Stimulated activated naive CD4-positive, alpha-beta T cell (primary cell): Measurements from ENCODE around the gene PLA1A.
A peak's percentile ranks its signal among the peaks of the same experiment; 100 is the strongest.
"Not testable (repeated sequence)": the region's sequence is repeated elsewhere in the genome, so short reads cannot be mapped to it uniquely, and the experiment has no call there.

Source experiments
- DNase-seq, 6 experiments: peaks; one replicate each; lab custom pipeline; 2025; lab: John Stamatoyannopoulos, UW

The PLA1A gene

DNA sequence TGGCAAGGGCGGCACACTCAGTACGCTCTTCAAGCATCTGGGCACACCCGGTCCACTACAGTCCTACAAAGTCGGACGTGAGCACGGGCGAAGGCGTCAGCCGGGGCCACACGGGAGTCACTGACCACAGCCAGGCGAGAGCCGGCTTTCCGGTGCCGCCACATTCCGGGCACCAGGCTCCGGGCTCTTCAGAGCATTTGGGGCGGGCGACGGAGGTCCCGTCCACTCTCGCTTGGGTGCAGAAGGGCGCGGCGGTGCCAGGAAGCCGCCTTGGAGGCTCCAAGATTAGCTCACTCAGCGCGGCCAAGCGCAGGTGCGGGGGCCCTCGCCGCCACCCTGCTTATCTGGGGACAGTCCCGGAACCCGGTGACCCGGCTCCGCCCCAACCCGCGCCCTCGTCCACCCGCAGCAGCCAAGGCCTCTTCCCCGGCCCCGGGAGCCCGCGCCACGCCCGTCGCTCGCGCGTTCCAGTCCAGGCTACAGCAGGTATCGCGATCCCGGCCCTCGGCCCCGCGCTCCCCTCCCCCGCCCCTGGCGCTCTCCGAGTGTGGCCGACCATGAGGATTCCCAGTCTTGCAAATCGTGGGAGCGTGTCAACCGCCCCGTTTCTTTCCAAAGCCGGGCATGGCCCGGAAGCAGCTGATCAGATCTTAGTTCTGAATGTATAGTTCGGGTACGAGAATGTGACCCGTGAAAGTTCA lies 18.2 kb upstream of the PLA1A start, which contains the start of gene ADPRH:
Gene ADPRH, plus strand, starts transcription at position 127 of the 701 bp plus-strand sequence. CDS start 2,678 bp downstream, outside the sequence.
- peak in 3 of 6 experiments; percentile 3 to 23 (median 12) for DNase-seq

DNA sequence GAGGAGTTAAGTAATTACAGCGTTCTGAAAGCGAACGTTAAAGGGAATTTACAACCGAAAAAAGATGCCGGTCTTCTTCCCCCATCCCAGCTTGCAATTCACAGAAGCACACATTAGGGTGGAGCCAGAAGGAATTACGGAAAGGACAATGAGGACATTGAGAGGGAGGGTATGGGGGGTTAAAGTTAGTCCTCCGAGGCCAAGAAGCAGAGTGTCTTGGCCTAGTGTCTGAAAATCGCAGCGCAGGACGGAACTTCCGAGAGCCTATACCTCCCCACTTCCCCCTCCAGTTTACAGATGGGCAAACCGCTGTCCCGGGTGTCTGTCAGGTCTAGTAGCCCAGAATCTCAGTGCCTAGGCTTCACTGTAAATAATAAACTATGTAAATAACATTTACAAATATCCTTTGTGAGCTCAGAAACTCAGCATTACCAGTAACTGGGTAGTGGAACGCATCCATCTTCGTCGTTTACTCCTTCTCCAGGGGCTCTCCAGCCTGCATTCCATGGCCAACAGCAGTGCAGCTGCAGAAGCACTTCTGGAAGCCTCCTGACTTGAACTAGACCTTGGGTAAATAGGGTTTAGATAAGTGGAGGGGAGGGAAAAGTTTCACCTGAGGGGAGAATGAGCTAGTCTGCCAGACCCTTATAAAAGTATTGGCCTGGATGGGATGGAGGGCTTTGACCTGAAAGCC lies 17.5 kb upstream of the PLA1A start:
- DNase-seq = peak in 1 of 6 experiments; percentile 23

DNA sequence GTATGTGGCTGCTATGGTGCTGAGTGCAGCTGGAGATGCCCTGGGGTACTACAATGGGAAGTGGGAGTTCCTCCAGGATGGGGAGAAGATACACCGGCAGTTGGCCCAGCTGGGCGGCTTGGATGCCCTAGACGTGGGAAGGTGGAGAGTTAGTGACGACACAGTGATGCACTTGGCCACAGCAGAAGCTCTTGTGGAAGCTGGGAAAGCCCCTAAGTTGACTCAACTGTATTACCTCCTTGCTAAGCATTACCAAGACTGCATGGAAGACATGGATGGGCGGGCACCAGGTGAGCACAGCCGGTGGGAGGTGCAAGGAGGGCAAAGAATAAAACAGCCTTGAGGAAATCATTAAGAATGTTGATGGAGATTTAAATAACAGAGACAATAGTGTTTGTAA lies 15.5 kb upstream of the PLA1A start:
- DNase-seq = no peak

DNA sequence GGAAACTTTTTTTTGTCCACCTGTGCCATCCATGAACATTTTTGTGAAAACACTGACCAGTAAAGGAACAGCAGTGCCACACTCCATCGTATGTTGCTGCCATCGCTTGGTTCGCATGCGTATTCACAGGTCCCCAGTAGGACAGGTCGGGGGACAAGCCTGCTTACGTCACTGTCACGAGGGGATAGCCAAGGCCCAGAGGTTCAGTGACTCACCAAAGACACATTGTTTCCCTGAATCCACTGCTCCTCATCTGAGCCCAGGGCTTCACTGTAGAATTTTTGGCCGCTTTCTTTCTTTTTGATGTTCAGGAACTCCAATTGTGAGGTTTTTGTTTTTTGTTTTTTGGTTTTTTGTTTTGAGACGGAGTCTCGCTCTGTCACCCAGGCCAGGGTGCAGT lies 12.5 kb upstream of the PLA1A start:
- no peak for DNase-seq

DNA sequence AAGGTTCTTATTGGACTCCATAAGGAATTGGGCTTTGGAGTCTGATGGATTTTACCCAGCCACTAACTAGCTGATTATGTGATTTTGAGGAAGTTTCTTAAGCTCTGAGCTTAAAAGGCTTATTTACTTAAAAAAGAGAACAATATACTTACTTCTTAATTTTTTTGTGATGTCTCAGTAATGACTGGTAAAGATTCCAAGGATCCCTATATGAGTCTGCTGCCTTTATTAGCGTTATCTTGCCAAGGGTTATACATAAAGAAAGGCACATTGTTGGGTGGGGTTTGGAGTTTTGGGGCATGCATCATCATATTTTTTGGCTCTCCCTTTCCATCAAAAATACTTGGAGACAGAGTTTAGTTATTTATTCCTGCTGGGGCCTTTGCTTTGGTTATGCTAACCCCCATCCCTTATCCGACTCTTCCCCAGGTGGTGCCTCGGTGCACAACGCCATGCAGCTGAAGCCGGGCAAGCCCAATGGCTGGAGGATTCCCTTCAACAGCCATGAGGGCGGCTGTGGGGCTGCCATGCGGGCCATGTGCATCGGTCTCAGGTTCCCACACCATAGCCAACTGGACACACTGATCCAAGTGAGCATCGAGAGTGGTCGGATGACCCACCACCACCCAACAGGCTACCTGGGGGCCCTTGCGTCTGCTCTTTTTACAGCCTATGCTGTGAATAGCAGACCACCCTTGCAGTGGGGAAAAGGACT lies 11.7 kb upstream of the PLA1A start:
- DNase-seq = no peak

DNA sequence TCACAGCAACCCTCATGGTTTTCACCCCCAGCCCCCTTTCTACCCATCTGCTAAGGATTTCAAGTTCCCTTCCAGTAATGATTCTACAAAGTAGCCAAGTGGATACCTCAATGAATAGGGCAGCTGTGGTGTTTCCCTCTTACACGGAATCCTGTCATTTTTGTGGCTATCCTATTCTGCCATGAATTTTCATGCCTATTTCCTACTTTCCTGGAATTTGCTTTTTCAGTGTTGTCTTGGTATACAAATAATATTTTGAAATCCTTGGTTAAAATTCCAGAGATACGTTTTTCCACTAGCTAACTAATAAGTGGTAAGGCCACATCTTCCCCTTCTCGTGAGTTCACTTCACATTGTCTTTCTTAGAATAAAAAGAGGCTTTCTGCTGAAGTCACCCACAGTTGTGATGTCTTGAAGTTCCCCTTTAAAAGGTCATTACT lies 10.9 kb upstream of the PLA1A start:
- DNase-seq = no peak

DNA sequence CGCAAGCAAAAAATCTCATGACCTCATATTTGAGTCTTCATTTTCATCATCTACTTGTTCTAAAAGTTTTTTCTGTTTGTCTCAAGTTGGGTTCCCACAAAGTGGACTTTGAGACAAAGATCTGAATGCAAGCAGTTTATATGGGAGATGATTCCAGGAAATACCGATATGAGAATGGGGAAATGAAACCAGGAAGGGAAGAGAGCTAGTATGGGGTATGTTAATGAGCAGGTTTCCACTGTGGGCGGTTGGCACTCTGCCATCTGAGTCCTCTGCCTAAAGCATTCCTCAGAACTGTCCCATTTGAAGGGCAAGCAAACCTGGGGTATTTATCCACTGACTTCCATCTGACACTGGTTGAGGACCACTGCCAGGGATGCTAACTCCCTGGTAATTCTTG lies 9.6 kb upstream of the PLA1A start:
- DNase-seq = no peak

DNA sequence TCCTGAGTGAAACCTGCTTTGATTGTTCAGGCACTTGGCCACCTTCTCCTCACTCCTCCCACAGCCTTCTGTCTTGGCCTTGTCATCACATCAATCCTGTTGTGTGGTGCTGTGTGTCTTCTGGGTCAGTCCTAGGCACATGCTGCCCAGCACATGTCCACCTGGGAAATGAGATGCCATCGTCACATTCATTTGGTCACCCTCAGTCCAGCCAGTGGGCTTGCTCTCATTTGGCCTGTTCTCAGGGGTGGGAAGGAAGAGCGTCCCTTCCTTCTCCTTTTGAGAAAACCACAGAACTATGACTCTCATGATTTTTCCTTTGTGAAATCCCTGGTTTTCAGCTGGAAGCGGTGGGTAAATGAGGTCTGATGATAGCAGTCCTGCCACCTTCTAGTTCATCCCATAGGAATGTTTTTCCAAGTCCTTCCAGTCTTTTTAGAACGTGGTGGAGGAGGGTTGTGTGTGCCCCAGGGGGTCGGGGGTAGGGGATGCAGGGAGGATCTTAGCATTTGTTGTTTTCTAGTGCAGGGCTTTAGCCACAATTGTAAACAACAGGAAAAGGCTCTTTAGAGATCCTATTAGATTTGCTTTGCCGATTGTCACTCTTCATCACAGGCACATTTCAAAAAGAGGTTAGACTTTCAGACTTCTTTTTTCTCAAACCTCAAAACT lies 8.4 kb upstream of the PLA1A start:
- no peak for DNase-seq

DNA sequence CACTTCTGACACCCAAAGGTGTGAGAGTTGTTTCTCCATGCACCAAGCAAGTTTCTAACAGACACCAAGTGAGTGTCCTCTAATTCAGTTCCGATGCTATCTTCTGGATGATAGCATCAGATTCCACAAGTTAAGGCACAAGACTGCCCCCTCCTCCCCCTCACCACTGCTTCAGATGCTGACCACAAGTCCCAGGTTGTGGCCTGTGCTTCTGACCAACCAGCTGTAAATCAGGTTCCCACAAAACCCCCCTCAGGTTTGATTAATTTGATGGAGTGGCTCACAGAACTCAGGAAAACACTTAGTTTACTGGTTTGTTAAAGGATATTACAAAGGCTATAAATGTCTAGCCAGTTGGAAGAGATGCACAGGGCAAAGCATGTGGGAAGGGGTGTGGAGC lies 7.0 kb upstream of the PLA1A start:
- DNase-seq = no peak

DNA sequence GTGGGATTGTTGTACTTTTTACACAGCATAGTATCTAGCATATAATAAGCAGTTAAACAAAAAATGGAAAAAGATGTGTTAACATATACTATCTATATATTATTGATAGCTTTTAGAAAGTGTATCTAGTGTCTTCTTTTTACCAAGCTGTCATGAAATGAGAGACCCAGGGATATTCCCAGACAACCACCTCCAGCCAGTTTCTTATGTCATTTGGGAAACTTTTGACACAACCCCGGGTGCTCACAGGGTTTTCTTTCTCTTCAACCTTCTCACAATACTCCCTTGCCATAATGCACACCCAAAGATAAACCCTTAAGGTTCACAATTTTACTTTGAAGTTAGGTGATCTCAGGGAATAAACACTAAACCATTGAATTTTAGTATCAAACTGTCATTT lies 4.8 kb upstream of the PLA1A start:
- no peak for DNase-seq

DNA sequence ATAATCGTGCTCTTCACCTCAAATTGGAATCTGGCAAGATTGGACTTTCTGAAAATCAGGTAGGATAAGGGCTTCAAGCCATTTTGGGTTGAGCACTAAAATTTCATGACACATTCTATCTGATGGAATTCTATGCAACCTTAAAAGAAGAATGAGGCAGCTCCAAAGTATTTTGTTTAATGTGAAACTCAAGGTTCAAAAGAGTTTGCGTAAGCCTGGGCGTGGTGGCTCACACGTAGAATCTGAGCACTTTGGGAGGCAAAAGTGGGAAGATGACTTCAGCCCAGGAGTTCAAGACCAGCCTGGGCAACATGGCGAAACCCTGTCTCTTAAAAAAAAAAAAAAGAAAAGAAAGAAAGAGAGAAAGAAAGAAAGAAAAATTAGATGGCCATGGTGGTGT lies 3.6 kb upstream of the PLA1A start:
- DNase-seq = no peak

DNA sequence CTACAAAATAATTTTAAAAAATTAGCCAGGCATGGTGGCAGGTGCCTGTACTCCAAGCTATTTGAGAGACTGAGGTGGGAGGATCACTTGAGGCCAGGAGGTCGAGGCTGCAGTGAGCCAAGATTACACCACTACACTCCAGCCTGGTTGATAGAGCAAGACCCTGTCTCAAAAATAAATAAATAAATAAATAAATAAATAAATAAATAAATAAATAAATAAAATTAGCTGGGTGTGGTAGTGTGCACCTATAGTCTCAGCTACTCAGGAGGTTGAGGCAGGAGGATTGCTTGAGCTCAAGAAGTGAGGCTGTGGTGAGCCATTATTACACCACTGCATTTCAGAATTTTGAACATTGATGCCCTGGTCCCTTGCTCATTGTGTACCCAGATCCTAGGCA lies 2.8 kb upstream of the PLA1A start:
- DNase-seq = not testable (repeated sequence)

DNA sequence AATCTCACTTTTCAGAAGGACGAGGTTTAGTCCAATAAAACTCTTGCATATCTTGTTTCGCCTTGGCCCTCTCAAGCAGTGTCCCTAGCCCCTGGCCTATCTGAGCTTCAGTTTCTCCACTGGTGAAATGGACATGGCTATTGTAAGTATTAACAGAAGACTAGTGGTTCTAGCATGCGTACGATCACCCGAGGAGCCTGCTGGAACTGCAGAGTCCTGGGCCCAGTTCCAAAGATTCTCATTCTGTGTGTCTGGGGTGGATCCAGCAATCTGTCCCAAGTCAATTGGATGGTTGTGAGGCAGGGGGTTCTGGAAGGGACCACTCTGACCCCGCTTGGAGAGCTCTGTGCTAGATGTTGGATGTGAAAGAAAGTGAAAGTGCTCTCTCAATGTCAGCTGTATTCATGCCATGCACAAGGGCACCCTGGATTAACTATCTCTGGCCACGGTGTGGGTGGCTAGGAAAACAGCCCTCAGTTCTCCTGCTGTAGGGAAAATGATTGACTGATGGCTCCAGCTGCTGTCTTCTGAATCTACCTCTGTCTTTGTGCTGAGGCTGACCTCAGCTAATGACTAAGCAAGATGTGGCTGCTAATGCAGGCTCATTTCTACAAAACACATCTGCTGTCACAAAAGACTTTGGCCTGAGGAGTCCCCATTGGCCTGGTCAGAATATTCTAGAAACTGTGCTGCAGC lies 1.9 kb upstream of the PLA1A start:
- no peak for DNase-seq

DNA sequence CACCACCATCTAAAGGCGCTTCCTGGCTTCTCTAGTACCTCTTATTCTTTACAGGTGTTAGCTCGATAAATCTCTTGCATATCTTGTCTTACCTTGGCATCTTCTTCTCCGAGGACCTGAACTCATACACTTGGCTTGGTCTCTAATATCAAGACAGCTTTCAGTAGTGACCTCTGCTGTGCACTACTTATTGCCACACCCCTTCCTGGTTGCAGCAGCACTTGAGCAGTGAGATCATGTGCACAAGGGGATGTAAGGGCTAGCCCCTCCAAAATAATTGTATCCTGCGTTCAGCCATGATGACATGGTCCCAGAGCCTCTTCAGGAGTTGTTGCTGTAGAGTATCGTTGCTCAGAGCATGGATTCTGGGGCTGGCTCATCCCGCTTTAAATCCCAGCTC lies 1.3 kb upstream of the PLA1A start:
- DNase-seq = no peak

DNA sequence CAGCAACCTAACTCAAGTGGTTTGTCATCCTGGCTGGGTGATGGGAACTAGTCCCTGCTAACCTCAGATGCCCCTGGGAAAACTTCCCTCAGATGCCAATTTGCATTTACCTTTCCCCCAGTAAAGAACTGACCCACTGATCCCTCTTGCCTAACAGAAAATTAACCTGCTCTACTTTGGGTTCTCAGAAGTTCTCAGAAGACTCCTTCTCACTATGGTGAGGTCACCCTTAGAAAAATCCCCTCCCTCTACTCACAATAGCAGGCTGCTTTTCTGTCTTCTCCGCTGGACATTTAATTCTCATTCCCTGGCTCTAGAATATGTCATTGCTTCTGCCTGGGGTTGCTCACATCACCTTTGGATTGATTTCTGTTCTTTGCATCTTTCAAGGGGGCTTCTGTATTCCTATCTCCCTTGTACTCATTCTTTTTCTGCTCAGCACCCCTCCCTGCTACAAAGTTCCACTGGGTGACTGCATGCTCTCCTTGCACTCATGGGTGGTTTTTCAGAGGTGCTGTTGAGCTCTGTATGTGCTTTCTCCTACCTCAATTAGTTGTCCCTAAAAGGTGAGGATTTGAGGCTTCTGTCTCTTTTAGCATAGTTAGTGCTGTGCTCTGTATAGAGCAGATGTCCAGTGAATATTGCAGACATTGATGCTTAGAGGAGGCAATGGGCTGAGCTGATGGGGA lies 869 bp downstream of the PLA1A start:
- DNase-seq = no peak

DNA sequence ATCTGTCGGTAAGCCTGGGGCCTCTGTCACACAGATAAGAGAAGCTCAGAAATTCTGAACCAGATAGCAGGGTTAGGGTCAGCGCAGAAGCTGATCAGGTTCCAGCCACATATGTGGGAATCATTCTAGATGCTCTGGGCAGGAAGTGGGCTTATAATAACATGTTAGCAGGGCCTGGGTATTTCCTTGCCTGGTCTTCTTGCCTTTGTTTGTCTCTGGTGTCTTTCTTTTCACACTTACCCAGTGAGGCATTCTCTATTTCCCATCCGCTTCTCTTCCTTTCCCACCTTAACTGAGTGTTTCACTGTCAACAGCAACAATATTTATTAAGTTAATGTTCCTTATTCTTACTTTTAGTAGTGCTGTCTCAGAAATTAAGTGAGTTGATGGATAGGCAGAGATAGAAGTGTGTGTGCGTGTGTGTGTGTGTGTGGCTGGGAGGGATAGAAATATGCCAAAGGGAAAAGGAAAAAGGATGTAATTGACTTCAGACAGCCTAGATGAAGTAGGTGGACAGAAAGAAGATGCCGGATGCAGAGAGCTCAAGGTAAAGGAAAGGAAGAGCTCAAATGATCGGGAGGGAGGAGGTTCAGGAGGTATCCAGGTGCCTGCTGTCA lies 2.0 kb downstream of the PLA1A start:
- no peak for DNase-seq

DNA sequence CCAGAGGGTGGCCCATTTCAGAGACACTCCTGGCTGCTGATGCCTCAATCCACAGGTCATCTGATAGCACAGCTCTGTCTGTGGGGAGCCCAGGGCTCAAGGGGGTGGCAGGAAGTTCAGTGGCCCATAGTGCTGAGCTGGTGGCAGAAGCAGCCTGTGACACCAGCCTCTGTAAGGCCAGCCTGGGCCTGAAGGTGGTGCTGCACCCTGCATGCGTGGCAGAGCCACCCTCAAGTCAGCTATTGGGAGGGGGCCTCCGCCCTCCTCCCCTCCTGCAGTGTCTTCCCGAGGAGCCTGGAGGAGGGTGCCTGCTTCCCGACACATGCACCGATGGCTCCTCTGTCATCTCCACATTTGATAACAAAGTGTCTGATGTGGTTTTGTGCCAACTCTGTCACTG lies 3.0 kb downstream of the PLA1A start:
- no peak for DNase-seq

DNA sequence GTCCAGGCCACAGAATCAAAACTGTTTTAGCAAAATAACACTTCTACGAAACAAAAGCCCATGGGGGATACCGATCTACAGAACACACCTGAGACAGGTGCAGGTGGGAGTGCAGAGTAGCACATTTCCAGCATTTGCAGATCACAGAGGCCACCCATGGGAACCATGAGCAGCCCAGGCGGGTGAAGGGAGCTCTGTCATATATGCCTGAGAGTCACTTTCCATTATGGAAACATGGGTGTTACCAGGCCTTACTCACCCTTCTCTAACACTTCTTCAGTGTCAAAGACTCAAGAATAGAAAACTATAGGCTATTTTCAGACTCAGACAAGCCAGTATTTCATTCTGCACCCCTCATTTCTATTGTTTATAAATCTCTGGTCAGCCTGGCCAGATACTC lies 3.5 kb downstream of the PLA1A start:
- DNase-seq = no peak

DNA sequence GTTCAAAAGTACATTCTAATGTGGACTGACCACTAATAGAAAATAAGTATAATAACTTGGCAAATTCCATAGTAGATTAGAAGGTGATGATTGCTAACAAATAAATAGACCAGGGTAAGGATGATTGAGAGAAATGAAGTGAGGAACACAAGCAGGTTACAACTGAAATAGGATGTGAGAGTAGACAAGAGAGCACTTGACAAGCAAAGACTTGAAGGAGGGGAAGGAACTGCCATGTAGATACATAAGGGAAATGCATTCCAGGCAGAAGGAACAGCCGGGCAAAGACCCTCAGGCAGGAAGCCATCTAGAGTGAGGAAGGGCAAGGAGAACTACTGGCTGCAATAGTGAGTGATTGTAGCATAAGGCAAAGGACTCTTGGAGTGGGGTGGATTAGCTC lies 5.0 kb downstream of the PLA1A start:
- DNase-seq = no peak

DNA sequence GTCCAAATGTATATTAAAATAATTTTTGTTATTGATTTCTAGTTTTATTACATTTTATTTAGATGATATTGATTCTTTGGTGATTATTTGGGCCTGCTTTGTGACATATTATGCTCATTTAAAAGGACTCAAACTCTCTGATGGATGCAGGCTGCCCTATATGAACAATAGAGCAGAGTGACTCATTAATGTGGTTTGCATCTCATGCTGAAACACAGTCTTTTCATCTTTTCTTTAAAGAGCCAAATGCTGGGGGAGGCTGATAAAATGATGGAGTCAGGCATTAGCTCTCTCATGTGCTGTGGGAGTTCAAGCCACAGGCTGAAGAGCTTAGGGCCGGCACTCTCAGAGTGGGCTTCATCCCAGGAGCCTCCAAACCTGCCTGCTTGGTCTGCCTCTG lies 7.2 kb downstream of the PLA1A start:
- DNase-seq = no peak
